Testis (tissue), 3 donors: Measurements from ENCODE around the gene CACNG4. TPM values are rescaled to one million over a fixed set of nuclear protein-coding genes. Genes with fewer than 3 reads are reported as not detected.

Source experiments
- DNase-seq: peaks from one replicate; pipeline ENCODE4 v3.0.0-alpha.2; 2019
- H3K27ac ChIP-seq, 2 donors: fragments of 200-600 bp; sonication (generic); one replicate each; pipeline ENCODE4 v1.5.1; 2019
- H3K27me3 ChIP-seq: fragments of 200-600 bp; sonication (generic); one replicate; pipeline ENCODE4 v1.5.1; 2019
- H3K36me3 ChIP-seq: fragments of 200-600 bp; sonication (generic); one replicate; pipeline ENCODE4 v1.5.1; 2017; ENCODE audit warnings: low read depth; ENCODE audit errors: missing control alignments
- H3K4me1 ChIP-seq: fragments of 200-600 bp; sonication (generic); one replicate; pipeline ENCODE4 v1.5.1; 2019
- H3K4me3 ChIP-seq, 2 donors: fragments of 200-600 bp; sonication (generic); one replicate each; pipeline ENCODE4 v1.5.1; 2017 to 2019
- H3K9me3 ChIP-seq: fragments of 200-600 bp; sonication (generic); one replicate; pipeline ENCODE4 v1.5.1; 2017
- POLR2A ChIP-seq: fragments of 450-650 bp; IDR thresholded peaks from one replicate; pipeline ENCODE4 v1.6.1; 2017; ENCODE audit warnings: antibody characterized with exemption, mild to moderate bottlenecking, moderate library complexity
- WGBS, 2 donors: methylation state at CpG; one replicate each; pipeline ENCODE4 v1.1.5; 2018; 5-methylcytosine and 5-hydroxymethylcytosine counted together
- intact Hi-C: fragments of 100-400 bp; cut with DNase I; formaldehyde crosslinking; loops from one replicate; pipeline ENCODE4 v1.15.1; 2023; ENCODE audit warnings: low total_unique reads
- polyA plus RNA-seq: library from polyadenylated mRNA; stranded (reverse); fragments of 350-450 nt; fragmentation: Illumina TruSeq; extraction: RNeasy Lipid Tissue Mini Kit (QIAGEN cat#74804); gene quantifications from one replicate; pipeline ENCODE4 v1.2.3, GENCODE V29; 2014; ENCODE audit warnings: low read depth, low replicate concordance; ENCODE audit not compliant: insufficient read depth
- total RNA-seq, 2 donors: library from RNA; depleted of rRNA; stranded (reverse); fragments of >200 nt; gene quantifications; one replicate each; pipeline ENCODE4 v1.2.3, GENCODE V29; 2016
- TF ChIP-seq, protein P1 (sequence below), 3 experiments: fragments of 450-650 bp in 2 of 3; fragments of 200-600 bp in 1 of 3; sonication (generic) in 1 of 3; IDR thresholded peaks; one replicate each; pipeline ENCODE4 v1.5.1; 2016 to 2019; ENCODE audit warnings: antibody characterized with exemption in 3 of 3, mild to moderate bottlenecking in 2 of 3, moderate library complexity in 1 of 3

Gene CACNG4
- total and polyA plus RNA-seq, 3 donors from 2014 or later = 0.16 to 0.81 (median 0.46) TPM

DNA sequence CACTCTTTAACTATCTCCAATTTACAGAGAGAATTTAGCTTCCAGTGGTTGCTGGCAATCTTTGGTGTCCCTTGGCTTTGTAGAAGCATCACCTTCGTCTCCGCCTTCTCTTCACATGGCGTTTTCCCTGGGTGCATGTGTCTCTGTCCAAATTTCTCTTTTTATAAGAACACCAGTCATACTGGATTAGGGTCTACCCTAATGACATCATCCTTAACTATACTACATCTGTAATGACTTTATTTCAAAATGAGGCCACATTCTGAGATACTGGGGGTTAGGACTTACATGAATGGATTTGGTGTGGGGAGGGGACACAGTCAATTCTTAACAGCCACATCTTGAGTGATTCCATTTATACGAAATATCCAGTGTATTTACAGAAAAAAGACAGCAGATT lies 22.2 kb downstream of the CACNG4 start:
- intact Hi-C loops = no loop called here
- Histone ChIP-seq H3K4me1 (no peaks in the 10 kb centered on the region), H3K27me3 (no peaks in the 10 kb centered on the region), H3K4me3 (no peak overlapping the region), H3K9me3 (no peaks in the 10 kb centered on the region), H3K36me3 (no peaks in the 10 kb centered on the region), H3K27ac (no peak overlapping the region)
- no peak for DNase-seq
- 93 to 94% methylated on average over 4 of the region's 4 CpGs for WGBS, 2 donors
- TF ChIP-seq POLR2A = no peak
- TF ChIP-seq, protein P1, sequence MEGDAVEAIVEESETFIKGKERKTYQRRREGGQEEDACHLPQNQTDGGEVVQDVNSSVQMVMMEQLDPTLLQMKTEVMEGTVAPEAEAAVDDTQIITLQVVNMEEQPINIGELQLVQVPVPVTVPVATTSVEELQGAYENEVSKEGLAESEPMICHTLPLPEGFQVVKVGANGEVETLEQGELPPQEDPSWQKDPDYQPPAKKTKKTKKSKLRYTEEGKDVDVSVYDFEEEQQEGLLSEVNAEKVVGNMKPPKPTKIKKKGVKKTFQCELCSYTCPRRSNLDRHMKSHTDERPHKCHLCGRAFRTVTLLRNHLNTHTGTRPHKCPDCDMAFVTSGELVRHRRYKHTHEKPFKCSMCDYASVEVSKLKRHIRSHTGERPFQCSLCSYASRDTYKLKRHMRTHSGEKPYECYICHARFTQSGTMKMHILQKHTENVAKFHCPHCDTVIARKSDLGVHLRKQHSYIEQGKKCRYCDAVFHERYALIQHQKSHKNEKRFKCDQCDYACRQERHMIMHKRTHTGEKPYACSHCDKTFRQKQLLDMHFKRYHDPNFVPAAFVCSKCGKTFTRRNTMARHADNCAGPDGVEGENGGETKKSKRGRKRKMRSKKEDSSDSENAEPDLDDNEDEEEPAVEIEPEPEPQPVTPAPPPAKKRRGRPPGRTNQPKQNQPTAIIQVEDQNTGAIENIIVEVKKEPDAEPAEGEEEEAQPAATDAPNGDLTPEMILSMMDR (IDR thresholded peaks at IDR 0.05) = no peak

DNA sequence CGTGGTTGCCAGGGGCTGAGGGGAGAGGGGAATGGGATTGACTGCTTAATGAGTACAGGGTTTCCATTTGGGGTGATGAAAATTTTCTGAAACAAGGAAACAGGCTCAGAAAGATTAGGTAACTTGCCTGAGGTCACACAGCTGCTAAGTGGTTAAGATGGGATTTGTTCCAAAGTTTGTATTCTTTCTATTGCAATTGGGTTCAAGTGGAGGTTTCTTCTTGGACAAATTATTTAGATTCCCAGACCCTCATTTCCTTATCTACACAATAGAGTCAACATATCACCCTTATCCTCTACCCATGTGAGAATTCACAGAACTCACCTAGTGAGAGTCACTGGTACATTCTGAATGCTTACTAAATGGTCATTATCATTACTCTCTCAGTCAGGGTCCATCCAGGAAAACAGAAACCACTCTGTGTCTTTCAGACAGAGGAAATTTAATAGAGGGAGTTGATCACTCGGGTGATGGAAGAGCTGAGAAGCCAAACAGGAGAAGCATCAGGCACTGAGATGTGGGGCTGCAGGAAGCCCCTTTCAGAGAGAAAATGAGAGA lies 22.6 kb downstream of the CACNG4 start:
- no peak overlapping the region for H3K4me3 ChIP-seq
- 84 to 85% methylated on average over 2 of the region's 2 CpGs for WGBS, 2 donors
- H3K27me3 ChIP-seq = no peaks in the 10 kb centered on the region
- no peaks in the 10 kb centered on the region for H3K4me1 ChIP-seq
- intact Hi-C loops = no loop called here
- no peak for TF ChIP-seq POLR2A
- TF ChIP-seq, protein P1 (IDR thresholded peaks at IDR 0.05) = no peak
- no peaks in the 10 kb centered on the region for H3K36me3 ChIP-seq
- DNase-seq = no peak
- H3K27ac ChIP-seq = no peak overlapping the region
- no peaks in the 10 kb centered on the region for H3K9me3 ChIP-seq

DNA sequence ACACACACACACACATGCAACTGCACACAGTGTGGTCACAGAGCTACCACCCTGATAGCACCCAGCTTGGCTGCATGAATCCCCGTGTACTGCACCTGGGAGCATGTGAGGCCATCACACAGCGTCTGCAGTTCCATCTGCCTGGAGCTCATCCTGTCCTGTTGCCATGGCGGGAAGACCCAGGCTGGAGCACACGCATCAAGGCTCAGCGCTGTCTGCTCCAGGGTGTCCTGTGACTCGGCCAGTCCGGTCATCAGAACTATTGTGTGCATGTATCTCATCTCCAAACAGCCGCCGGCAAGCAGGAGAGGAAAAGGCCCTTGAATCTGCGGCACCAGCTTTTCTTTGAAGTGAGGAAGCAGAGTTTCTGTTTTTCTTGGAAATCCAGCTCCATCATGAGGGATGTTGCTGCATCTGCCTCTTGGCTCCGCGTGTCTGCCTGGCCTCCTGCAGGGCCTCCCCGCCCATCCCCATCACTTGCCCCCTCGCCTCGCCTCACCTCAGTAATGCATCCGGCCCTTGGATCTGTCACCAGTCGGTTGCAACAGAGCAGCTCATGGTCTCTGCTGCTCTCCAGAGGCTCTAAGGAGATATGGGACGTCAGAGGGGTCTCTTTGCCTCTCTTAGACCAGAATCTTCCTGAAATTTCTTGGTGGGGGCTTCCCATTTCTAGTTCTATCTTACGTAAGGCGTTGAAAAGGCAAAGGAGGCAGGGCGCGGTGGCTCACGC lies 23.7 kb downstream of the CACNG4 start:
- no peaks in the 10 kb centered on the region for H3K4me1 ChIP-seq
- intact Hi-C loops = no loop called here
- 70 to 85% methylated on average over 23 of the region's 23 CpGs for WGBS, 2 donors
- no peak overlapping the region for H3K4me3 ChIP-seq
- no peaks in the 10 kb centered on the region for H3K9me3 ChIP-seq
- DNase-seq = no peak
- H3K27me3 ChIP-seq = no peaks in the 10 kb centered on the region
- no peak overlapping the region for H3K27ac ChIP-seq
- no peaks in the 10 kb centered on the region for H3K36me3 ChIP-seq
- TF ChIP-seq, protein P1 (IDR thresholded peaks at IDR 0.05) = no peak
- TF ChIP-seq POLR2A = no peak

DNA sequence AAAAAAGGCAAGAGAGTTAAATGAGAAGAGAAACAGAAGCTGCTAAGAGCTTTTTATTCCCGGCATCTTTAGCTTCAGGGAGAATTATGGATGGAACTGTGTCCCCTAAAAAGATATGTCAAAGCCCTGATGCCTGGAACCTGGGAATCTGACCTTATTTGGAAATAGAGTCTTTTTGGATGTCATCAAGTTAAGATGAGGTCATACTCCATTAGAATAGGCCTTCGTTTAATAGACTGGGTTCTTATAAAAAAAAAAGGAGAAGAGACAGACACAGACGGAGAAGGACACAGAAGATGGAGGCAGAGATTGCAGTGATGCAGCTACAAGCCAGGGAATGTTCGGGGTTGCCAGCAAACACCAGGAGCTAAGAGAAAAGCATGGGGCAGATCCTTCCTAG lies 24.6 kb downstream of the CACNG4 start:
- Histone ChIP-seq H3K27ac (no peak overlapping the region), H3K4me1 (no peaks in the 10 kb centered on the region), H3K36me3 (no peaks in the 10 kb centered on the region), H3K9me3 (no peaks in the 10 kb centered on the region), H3K4me3 (no peak overlapping the region), H3K27me3 (no peaks in the 10 kb centered on the region)
- no peak for TF ChIP-seq POLR2A
- TF ChIP-seq, protein P1 (IDR thresholded peaks at IDR 0.05) = no peak
- WGBS, 2 donors = 80 to 90% methylated on average over 4 of the region's 4 CpGs
- intact Hi-C loops = no loop called here
- no peak for DNase-seq

DNA sequence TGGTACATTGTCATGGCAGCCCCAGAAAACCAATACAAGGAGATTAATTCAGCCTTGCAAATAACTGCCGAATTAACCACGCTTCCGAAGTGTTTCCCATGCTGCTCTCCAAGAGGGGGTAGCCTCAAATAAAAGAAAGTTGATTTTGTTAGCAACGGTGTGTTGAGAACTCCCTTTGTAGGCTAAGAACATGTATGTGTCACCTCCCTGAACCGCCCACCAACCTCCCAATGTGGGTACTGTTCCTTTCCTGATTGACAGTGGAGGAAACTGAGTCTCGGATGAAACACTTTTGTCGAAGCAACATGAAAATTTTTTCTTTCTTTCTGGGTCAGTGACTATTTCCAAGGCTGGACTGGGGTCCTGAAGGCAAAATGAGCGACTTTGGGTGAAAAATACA lies 25.1 kb downstream of the CACNG4 start:
- Histone ChIP-seq H3K4me1 (no peaks in the 10 kb centered on the region), H3K27me3 (no peaks in the 10 kb centered on the region), H3K4me3 (no peak overlapping the region), H3K36me3 (no peaks in the 10 kb centered on the region), H3K27ac (no peak overlapping the region), H3K9me3 (no peaks in the 10 kb centered on the region)
- intact Hi-C loops = no loop called here
- no peak for DNase-seq
- TF ChIP-seq, protein P1 (IDR thresholded peaks at IDR 0.05) = no peak
- TF ChIP-seq POLR2A = no peak
- WGBS, 2 donors = 95% methylated on average over 8 of the region's 8 CpGs
